Suprapubic skin (tissue), 4 donors: ENCODE data around the gene ARSB. TPM values are rescaled to one million over a fixed set of nuclear protein-coding genes. Genes with fewer than 3 reads are reported as not detected.

Experiments
- DNase-seq, 2 donors: peaks; one replicate each; pipeline ENCODE4 v3.0.0-alpha.2; 2019; ENCODE audit warnings: low spot score in 2 of 2
- H3K27ac ChIP-seq: fragments of 200-600 bp; sonication (generic); one replicate; pipeline ENCODE4 v1.5.1; 2019
- H3K27me3 ChIP-seq: fragments of 200-600 bp; sonication (generic); one replicate; pipeline ENCODE4 v1.5.1; 2019
- H3K36me3 ChIP-seq: fragments of 200-600 bp; sonication (generic); one replicate; pipeline ENCODE4 v1.5.1; 2019
- H3K4me1 ChIP-seq: fragments of 200-600 bp; sonication (generic); one replicate; pipeline ENCODE4 v1.5.1; 2019
- H3K4me3 ChIP-seq: fragments of 200-600 bp; sonication (generic); one replicate; pipeline ENCODE4 v1.5.1; 2019; ENCODE audit warnings: mild to moderate bottlenecking
- H3K9me3 ChIP-seq: fragments of 200-600 bp; sonication (generic); one replicate; pipeline ENCODE4 v1.5.1; 2019
- EP300 ChIP-seq: sonication (generic); formaldehyde crosslinking; IDR thresholded peaks from one replicate; pipeline ENCODE4 v1.6.1; 2017; ENCODE audit warnings: antibody characterized with exemption
- POLR2A ChIP-seq, 2 donors: fragments of 450-650 bp; IDR thresholded peaks; one replicate each; pipeline ENCODE4 v1.6.1; 2017; ENCODE audit warnings: antibody characterized with exemption in 2 of 2, mild to moderate bottlenecking in 2 of 2, moderate library complexity in 2 of 2
- POLR2AphosphoS5 ChIP-seq, 3 donors: sonication (generic); formaldehyde crosslinking; IDR thresholded peaks; one replicate each; pipeline ENCODE4 v1.6.1; 2017; ENCODE audit warnings: antibody characterized with exemption in 3 of 3
- WGBS: methylation state at CpG from one replicate; pipeline ENCODE4 v1.1.5; 2018; 5-methylcytosine and 5-hydroxymethylcytosine counted together
- total RNA-seq, 4 donors: library from RNA; depleted of rRNA; stranded (reverse); fragments of >200 nt; gene quantifications; one replicate each; pipeline ENCODE4 v1.1.0, GENCODE V29; 2016
- TF ChIP-seq, protein P1 (sequence below), 2 donors: fragments of 200-600 bp in 1 of 2; fragments of 450-650 bp in 1 of 2; sonication (generic) in 1 of 2; IDR thresholded peaks; one replicate each; pipeline ENCODE4 v1.5.1; 2016 to 2019; ENCODE audit warnings: antibody characterized with exemption in 2 of 2, mild to moderate bottlenecking in 1 of 2, moderate library complexity in 1 of 2

ARSB gene
- total RNA-seq, 4 donors from 2014 or later: 3.1 to 5.1 (median 3.4) TPM

DNA sequence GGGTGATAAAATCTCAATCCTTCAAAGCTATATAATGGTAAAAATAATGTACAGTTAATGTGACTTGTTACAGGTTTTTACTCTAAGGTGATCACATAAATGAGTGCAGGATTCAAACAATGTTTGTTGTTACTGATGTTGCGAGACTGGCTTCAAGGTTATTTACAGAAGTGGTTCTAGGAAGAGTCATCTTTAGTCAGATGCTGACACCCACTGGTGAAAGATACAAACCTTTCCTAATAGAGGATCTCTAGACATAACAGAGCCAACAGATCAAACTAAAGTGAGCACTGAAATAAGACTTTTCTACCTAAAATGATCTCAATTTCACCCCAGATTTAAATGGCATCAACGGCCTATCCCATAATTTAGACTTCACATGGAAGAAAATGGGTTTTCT is 20.2 kb downstream of the ARSB start:
- H3K4me3 ChIP-seq: no peak overlapping the region
- H3K27ac ChIP-seq: no peak overlapping the region
- H3K36me3 ChIP-seq: no peaks in the 10 kb centered on the region
- DNase-seq: no peak
- 55% methylated on average over 2 of the region's 2 CpGs for WGBS
- H3K4me1 ChIP-seq: no peaks in the 10 kb centered on the region
- no peaks in the 10 kb centered on the region for H3K27me3 ChIP-seq
- no peaks in the 10 kb centered on the region for H3K9me3 ChIP-seq
- TF ChIP-seq, protein P1, sequence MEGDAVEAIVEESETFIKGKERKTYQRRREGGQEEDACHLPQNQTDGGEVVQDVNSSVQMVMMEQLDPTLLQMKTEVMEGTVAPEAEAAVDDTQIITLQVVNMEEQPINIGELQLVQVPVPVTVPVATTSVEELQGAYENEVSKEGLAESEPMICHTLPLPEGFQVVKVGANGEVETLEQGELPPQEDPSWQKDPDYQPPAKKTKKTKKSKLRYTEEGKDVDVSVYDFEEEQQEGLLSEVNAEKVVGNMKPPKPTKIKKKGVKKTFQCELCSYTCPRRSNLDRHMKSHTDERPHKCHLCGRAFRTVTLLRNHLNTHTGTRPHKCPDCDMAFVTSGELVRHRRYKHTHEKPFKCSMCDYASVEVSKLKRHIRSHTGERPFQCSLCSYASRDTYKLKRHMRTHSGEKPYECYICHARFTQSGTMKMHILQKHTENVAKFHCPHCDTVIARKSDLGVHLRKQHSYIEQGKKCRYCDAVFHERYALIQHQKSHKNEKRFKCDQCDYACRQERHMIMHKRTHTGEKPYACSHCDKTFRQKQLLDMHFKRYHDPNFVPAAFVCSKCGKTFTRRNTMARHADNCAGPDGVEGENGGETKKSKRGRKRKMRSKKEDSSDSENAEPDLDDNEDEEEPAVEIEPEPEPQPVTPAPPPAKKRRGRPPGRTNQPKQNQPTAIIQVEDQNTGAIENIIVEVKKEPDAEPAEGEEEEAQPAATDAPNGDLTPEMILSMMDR (IDR thresholded peaks at IDR 0.05): peak; percentile 21
- TF ChIP-seq EP300: no peak

DNA sequence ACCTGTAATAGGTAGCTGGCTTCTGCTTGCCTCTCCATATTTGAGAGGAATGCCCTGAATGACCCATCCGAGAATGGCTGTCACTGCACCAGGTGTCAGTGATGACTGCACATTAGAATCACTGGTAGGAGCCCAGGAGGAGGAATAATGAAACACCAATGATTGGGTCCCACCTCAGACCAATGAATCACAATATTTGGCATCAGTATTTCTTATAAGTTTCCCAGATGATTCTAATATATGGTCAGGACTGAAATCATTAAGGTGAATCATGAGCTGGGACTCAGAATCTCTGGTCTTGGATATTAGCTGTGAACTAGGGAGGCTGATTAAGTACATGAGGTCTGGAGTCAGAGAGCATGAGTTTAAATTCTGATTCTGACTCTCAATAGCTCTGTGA is 23.4 kb downstream of the ARSB start:
- TF ChIP-seq POLR2A (IDR thresholded peaks at IDR 0.05) (no peak), EP300 (no peak), POLR2AphosphoS5 (IDR thresholded peaks at IDR 0.05) (no peak)
- TF ChIP-seq, protein P1 (IDR thresholded peaks at IDR 0.05): no peak
- no peaks in the 10 kb centered on the region for H3K4me1 ChIP-seq
- WGBS: 63% methylated on average over 1 of the region's 1 CpG
- no peak overlapping the region for H3K27ac ChIP-seq
- H3K27me3 ChIP-seq: no peaks in the 10 kb centered on the region
- H3K4me3 ChIP-seq: no peak overlapping the region
- H3K36me3 ChIP-seq: no peaks in the 10 kb centered on the region
- DNase-seq: no peak
- no peaks in the 10 kb centered on the region for H3K9me3 ChIP-seq

DNA sequence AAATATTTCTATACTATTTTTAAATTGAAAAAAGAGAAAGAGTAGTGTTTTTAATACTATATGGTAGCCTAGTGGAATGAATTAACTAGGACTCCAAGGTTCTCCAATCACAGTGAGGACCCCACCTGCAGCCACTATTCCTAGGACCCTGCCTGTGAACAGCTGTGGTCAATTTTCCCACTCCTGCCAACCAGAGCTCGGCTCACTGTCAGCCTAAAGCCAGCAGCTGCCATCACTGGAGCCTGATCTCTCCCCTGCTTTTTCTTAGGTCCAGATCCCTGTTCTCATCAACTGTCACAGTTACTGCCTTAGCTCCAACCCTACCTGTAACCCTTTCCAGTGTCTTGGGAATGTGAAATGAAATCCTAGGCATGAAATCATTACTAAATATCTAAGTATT is 25.3 kb downstream of the ARSB start:
- WGBS: 100% methylated on average over 1 of the region's 1 CpG
- no peak for DNase-seq
- H3K9me3 ChIP-seq: no peaks in the 10 kb centered on the region

DNA sequence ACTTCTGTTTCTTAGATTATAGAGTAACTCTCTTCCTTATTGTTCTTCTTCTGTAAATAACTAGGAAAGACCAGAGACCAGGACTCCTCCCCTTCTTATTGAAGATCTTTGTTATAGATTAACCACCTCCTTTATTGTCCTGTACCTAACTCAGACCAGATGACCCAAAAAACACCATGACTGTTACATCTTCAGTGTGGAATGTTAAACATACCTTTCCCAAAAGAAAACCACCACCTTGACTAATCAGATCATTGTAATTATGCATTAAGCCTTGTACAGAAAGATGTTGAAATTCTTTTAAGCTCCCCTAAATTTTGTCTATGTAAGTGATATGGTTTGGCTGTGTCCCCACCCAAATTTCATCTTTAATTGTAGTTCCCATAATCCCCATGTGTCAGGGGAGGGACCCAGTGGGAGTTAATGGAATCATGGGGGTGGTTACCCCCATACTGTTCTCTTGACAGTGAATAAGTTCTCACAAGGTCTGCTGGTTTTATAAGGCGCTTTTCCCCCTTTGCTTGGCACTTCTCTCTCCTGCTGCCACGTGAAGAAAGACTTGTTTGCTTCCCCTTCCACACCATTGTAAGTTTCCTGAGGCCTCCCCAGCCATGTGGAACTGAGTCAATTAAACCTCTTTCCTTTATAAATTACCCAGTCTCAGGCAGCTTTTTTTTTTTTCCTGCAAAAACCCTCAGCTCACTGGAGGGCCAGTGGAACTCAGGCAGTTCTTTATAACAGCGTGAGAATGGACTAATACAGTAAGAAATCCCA is 26.3 kb downstream of the ARSB start:
- H3K27me3 ChIP-seq: no peaks in the 10 kb centered on the region
- H3K36me3 ChIP-seq: no peaks in the 10 kb centered on the region
- no peak for DNase-seq
- 67% methylated on average over 3 of the region's 3 CpGs for WGBS
- no peaks in the 10 kb centered on the region for H3K9me3 ChIP-seq
- no peak overlapping the region for H3K4me3 ChIP-seq
- TF ChIP-seq, protein P1 (IDR thresholded peaks at IDR 0.05): no peak
- TF ChIP-seq POLR2AphosphoS5 (IDR thresholded peaks at IDR 0.05) (no peak), POLR2A (IDR thresholded peaks at IDR 0.05) (no peak), EP300 (no peak)
- H3K4me1 ChIP-seq: no peaks in the 10 kb centered on the region
- H3K27ac ChIP-seq: no peak overlapping the region

More for the DNA sequence above, 25.3 kb downstream of the ARSB start:
- Histone ChIP-seq H3K27me3 (no peaks in the 10 kb centered on the region), H3K4me3 (no peak overlapping the region), H3K4me1 (no peaks in the 10 kb centered on the region), H3K27ac (no peak overlapping the region), H3K36me3 (no peaks in the 10 kb centered on the region)
- TF ChIP-seq EP300 (no peak), POLR2AphosphoS5 (IDR thresholded peaks at IDR 0.05) (no peak), POLR2A (IDR thresholded peaks at IDR 0.05) (no peak)
- TF ChIP-seq, protein P1 (IDR thresholded peaks at IDR 0.05): no peak

DNA sequence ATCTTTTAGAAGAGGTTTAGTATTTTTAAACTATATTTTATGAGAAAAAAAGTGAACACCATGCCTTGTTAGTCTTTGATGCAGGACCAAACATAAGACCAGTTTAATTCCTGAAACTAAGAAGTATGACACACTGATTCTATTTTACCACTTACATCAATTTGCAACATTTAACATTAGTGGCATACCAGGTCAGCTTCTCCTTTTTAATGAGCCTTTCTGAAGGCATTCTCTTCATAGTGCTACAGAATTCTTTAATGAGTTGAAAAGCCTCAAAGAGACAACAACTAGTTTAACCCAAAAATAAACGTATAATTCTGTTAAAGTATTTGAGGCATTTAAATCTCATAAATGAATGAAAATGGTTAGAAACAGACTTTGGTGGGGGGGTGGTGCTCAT is 28.2 kb downstream of the ARSB start:
- H3K4me3 ChIP-seq: no peak overlapping the region
- H3K36me3 ChIP-seq: no peaks in the 10 kb centered on the region
- H3K4me1 ChIP-seq: no peaks in the 10 kb centered on the region
- H3K27me3 ChIP-seq: no peaks in the 10 kb centered on the region
- H3K27ac ChIP-seq: no peak overlapping the region
- TF ChIP-seq POLR2AphosphoS5 (IDR thresholded peaks at IDR 0.05): no peak
- no peak for TF ChIP-seq EP300
- no peak for TF ChIP-seq POLR2A (IDR thresholded peaks at IDR 0.05)
- TF ChIP-seq, protein P1 (IDR thresholded peaks at IDR 0.05): no peak
- WGBS: 61% methylated on average over 1 of the region's 1 CpG
- H3K9me3 ChIP-seq: no peaks in the 10 kb centered on the region
- no peak for DNase-seq
